GM10847 (cell line): ENCODE results near the gene GRID1.

ENCODE experiments used
- POLR2A ChIP-seq: IDR thresholded peaks from 2 replicates; pipeline ENCODE4 v1.6.1; 2011; ENCODE audit not compliant: insufficient read length; ENCODE audit errors: extremely low read depth

The GRID1 gene

DNA sequence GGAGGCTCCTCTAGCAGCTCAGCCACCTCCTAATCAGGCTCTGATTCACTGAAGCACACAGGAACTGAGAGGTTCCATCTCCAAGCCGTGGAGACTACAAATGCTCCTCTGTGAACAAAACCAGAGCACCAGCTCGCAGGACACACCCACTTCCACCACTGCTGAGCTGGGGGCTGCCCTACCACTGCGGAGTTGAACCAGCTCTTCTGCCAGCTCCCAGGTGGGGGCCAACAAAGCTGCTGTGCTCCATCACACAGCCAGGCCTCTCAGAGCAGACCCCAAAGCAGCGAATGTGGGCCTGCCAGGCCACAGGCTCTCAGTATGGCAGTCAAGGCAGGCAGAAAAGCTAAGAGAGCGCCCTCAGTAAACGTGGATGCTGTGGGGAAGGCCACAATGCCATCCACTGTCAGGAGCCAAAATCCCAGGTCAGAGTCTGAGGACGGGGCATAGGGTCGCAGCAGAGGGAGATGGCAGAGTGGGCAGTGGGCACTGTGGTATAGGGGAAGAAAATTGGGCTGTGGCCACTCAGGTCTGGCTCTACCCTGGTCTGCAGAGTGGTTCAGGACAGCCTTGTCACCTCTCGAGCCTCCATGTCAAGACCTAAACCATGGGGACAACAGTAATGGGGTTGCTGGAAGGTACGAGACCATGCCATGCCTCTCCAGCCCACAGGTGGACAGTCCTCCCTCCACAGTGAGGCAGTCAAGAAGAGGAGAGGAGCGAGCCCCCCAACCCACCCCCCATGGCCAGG, 82.1 kb downstream of the GRID1 start:
- TF ChIP-seq POLR2A = no peak

DNA sequence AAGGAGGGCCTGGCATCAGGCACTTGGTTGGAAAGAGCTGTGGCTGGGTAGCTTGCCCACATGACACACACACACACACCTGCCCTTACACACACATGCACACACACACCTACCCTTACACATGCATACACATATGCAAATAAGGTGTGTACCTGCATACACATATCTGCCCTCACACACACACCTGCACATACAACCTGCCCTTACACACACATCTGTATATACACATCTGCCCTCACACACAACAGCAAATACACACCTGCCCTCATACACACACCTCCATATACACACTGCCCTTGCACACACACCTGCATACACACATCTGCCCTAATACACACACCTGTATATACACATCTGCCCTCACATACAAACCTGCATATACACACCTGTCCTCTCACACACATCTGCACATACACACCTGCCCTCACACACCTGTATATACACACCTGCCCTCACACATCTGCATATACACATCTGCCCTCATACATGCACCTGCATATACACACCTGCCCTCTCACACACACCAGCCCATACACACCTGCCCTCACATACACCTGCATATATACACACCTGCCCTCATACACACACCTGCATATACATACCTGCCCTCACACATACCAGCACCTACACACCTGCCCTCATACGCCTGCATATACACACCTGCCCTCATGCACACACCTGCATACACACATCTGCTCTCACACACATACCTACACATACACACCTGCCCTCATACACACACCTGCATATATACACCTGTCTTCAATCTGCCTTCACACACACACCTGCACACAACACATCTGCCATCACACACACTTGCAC, 82.9 kb downstream of the GRID1 start:
- TF ChIP-seq POLR2A = no peak

DNA sequence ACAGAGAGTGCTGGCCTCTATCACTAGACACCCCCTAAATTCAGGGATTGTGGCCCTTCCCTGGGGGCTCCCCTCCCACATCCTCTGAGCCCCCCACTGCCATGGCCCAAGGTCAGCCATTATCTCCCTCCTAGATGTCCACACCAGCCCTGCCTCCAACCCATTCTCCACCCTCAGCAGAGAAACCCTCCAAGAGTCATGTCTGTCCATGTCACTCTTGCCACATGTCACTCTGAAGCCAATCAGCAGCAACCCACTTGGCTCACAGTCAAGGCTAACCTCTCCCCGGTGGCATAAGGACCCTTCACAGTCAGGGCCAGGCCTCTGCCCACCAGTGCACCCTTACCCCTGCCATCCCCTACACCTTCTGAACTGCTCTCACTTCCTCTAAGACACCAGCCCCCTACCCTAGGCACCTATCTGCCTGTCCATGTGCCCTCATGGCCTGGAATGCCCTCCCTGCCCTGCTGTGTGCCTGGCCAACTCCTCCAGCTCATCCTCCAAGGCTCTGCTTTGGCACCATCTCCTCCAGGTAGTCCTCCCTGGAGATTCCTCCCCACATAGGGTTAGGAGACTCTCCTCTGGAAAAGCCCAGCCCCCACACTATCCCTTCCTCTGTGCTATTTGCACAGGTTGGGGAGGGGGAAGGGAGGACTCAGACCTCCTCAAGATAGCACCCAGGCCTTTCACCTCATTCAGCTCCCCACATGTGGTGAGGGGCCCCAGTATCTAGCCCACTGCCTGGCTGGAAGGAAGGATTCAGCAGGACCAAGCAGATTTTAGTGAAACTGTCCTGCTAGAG, 83.7 kb downstream of the GRID1 start:
- no peak for TF ChIP-seq POLR2A

DNA sequence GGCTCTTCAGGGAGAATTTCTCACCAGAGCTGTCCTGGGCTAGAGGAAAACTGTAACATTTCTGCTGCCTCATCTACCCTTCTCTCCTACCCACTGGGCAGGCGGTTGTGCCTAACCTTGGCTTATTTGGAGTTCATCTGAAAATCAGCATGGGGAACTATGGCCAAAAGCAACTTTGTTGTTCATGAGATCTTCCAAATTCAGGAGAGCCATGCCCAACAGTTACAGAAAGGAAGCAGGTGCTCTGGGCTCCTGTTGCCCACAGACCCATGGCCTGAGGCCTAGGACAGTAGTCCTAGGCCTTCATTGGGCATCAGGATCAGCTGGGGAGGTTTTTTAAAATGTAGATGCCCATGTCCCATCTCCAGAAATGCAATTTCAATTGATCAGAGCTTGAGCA, 85.2 kb downstream of the GRID1 start:
- no peak for TF ChIP-seq POLR2A

DNA sequence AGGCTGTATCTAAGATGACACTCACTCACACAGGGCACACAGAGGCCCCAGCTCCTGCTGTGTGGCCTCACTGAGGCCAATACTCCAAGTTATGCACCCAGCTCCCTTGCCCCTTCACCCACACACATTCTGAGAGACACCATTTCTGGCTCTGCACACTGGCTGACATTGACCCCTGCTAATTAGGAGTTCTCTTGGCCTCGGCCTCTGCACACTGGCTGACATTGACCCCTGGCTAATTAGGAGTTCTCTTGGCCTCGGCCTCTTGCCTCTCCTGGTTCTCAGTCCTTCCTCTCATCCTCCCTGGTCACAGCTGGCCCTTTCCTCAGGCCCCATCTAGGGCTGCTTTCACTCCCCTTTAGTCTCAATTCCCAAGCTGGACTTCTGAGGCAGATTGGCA, 97.3 kb downstream of the GRID1 start:
- no peak for TF ChIP-seq POLR2A

DNA sequence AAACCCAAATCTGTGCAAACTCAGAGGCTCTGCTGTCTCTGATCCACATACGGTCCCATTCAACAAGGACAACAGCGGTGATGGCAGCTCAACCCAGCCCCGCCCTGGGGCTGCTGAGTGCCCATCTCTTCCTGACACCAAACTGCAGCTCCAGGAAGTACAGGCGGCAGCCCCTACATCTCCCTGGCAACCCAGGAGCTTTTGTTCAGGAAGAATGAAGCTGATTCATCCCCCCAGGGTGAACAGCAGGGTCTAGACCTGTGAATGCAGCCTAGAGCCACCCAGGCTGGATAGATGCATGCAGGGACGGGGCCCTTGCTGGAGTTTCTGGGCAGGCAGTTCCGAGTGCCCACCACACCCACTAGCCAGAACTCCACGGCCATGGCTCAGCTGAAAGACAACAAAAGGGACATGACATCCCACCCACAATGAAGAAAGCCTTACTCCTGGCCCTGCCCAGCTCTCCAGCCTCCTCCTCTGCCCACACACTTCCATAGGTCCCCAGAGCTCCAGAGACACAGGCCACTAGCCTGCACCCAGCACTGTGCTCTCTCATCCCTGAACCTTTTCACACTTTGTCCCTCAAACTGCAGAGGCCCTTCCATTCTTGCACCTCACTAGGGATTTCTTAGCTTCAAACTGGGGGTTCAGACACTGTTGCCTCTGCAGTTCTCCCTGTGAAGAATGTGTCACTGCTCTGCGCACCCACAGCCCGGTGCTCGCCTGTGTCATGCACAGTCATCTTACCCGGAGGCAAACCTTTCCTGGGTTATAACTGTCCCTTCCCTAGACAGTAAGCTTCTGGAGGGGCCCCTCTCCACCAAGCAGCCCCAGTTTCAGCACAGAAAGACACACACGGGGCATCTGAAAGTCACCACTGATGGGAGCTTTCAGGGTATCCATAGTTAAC, 99.1 kb downstream of the GRID1 start:
- no peak for TF ChIP-seq POLR2A

DNA sequence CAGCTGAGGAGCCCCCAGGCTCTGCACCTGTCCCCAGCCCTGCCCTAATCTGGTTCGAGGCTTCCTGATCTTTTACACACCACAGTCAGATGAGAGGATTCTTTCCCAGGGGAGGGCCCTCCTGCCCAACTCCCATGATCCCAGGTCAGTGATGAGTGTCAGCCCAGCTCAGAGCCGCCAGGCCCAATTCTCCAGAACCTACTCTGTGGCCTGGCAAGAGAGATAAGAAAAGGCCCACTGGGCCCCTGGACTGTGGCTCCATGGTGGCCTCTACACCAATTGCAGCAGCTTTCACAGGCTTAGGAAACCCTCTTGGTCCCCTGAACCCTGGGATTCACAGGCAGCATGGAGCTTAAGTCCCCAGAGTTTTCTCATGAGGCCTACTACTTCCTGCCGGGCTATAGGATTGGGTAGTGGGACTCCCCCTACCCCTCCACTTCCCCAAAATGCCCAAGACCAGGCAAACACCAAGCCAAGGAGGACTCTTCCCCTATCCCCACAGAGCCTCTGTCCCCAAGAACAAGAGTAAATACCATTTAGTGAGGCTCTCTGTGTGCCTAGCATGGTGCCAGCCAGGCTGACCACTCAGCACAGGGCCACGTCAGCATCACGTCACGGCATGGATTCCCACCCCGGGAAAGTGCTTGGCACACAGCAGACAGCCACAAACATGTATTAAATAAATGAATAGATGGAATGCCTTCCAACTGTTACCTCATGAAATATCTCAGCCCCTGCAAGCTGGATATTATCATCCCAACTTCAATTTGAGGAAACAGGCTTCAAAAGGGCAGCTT, 100.0 kb downstream of the GRID1 start:
- no peak for TF ChIP-seq POLR2A

DNA sequence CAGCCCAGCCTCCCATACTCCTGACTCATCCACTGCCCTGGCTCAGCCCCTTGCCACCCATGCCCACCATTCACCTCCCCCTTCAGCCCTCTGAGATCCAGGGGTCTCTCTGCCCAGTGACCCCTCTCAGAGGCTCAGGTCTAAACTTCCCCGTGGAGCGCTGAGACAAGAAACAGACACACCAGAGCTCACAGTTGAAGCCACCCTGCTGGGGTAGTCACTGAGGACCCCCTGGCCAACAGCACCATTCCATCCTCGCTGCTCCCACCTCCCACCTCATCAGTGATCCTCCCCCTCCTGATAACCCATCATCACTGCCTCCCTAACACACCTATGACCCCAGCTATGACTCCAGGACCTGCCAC, 100.7 kb downstream of the GRID1 start:
- no peak for TF ChIP-seq POLR2A

DNA sequence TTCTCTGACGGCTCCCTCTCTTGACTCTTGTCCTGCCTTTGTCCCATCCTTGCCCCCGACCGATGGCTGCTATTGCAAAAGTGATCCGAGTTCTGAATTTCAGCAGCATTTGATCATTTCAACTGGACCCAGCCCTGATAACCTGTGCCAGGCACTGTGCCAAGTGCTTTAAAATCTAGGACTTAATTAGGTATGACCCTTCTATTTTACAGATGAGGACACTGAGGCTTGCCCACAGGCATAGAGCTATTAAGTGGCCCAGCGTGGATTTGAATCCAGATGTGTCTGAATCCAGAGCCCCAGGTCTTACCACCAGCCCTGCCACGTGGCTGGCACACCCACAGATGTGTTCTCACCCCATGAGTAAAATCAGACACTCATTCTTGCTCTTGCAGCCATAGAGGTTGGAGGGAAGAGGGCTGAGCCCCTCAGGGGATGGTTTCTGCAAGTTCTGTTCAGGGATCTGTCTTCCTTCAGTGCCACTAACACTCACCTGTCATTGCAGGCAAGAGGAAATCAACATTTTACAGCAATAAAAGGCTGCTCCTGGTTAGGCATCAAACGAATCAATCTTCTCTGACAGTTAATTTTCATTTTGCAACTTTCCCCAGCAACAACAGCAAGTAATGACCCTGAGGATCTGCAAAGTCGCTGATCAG, 101.2 kb downstream of the GRID1 start:
- no peak for TF ChIP-seq POLR2A

DNA sequence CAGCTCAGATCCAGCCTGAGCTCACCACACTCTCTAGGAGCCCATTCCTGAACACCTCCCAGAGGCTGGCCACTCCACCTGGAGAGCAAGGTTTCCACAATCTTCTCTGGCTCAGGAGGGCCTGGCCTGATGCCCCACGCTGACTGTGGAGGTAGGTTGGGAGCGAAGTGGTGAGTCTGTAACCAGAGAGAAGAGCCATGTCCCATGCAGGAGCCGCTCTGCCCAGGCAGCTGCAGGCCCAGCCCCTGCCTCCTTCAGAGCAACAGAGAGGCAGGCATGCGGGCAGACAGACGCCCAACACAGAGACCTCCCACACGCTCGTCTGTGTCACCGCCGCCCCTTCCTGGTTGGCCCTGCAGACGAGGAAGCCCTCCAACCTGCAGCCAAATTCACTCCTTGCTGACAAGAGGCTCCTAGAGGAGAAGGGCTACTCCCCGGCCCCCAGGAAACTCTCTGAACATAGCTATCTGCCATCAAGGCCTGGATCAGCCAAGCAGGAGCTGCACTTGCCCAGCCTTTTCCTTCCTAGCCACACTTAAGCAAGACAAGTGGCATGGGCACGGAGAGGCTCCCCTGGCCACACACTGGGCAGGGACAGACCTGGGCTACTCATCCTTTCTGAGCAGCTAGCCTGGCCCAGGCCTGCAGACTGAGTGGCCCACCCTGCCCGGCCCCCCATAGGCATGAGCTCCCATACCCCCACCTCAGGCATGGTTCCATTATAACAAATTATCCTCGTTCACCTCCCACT, 101.9 kb downstream of the GRID1 start:
- no peak for TF ChIP-seq POLR2A

DNA sequence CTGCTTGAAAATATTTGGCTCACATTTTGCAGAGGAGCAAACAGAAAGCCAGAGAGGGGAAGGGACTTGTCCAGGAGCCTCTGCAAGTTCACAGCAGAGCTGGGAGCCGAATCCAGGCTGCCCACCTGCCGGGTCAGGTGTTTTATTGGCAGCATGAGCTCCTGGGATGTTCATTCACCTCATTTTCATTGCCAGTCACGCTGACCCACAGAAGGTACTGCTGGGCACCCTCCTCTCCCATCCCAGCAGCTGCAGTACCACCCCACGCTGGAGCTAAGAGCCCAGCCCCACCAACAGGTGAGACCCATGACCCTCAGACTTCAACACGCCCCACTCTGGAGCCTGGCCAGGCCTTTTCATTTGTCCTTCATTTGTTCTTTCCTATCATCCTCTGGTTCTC, 102.7 kb downstream of the GRID1 start:
- no peak for TF ChIP-seq POLR2A

DNA sequence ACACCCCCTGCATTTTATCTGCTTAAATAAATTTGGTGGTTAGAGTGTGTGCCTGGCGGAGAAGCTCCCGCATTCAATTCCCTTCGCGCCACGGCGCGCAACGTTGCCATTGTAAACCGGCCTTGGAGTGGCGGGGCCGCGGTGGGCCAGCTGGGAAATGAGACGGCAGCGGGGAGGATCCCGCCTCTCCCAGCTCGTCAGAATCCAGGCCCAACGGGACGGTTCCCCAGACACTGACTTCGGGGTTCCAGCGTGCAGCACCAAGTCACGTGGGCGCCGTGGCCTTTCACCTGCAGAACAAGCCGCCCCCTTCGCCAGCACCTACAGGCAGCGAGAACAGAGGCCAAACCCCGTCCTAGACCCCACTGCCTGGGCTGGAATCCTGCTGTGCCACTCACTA, 103.4 kb downstream of the GRID1 start:
- TF ChIP-seq POLR2A = no peak

DNA sequence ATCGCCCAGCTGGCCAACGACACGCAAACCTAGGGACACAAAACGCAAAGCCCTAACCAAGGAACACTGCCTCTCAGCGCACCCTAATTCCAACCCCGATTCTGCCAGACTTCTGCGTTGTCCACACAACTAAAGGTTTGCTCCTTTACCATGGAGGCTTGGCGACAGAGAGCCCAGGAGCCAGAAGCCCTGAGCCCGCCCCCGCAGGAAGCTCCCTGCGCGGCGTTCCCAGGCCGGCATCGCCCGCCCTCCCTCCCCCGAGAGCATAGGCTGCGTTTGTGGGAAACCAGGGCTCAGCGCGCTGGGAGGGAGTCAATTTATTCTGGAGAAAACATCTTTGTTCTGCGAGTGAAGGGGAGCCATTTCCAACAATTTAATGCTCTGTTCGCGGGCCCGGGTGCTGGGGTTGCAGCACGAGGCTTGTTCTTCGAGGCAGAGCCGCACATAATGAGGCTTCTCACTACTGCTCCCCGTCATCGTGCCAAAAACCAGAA, 103.9 kb downstream of the GRID1 start:
- no peak for TF ChIP-seq POLR2A
